ENCODE results near the gene COL18A1. TPM values are rescaled to one million over a fixed set of nuclear protein-coding genes. Genes with fewer than 3 reads are reported as not detected.
A peak's percentile ranks its signal among the peaks of the same experiment; 100 is the strongest.

COL18A1 gene
- total and polyA plus RNA-seq, 4 donors = 62.5 to 309 (median 95.0) TPM

DNA sequence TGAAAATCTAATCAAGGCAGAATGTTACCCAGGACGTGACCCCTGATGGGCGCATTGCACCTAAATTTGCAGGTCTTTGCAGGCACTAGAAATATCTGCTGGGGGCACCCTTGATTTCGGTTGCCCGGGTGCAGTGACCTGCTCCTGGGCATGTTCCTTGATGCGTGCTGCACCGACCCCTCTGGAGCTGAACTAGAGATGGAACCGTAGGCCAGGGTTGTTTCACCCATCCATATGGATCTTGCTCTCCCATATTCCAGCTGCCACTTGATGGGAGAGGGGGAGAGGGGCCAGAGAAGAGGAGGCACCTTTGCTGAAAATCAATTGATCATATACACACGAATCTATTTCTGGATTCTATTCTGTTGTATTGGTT, 8.4 kb upstream of the COL18A1 start:
- no peak overlapping the region for H3K27ac ChIP-seq (ENCODE audit: low read depth, low read length)
- no peaks in the 10 kb centered on the region for H3K27me3 ChIP-seq (ENCODE audit: control insufficient read depth, insufficient read depth, low read length)
- WGBS (ENCODE audit: insufficient coverage) = 91% methylated on average over 6 of the region's 8 CpGs
- no peaks in the 10 kb centered on the region for H3K4me1 ChIP-seq (ENCODE audit: control insufficient read depth, insufficient read depth, low read length)
- DNase-seq (ENCODE audit: low read depth in 4 of 6, low spot score in 6 of 6) = no peak
- no peaks in the 10 kb centered on the region for H3K9me3 ChIP-seq (ENCODE audit: control insufficient read depth, insufficient read depth, low read length)
- no peak overlapping the region for H3K4me3 ChIP-seq (ENCODE audit: low read depth, low read length)
- H3K36me3 ChIP-seq (ENCODE audit: control insufficient read depth, insufficient read depth, low read length) = no peaks in the 10 kb centered on the region

DNA sequence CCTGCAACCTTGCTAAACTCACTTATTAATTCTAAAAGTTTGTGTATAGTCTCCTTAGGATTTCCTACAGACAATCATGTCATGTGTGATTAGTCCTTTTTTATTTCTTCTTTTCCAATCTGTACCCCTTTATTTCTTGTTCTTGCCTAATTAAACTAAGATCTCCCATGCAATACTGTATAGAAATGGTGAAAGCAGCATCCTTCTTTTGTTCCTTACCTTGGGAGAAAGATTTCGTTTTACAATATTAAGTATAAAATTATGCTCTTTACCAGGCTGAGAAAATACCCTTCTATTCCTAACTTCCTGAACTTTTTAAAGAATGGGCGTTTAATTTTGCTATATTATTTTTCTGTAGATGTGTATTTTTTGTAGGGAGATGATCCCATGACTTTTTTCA, 7.6 kb upstream of the COL18A1 start:
- no peaks in the 10 kb centered on the region for H3K36me3 ChIP-seq (ENCODE audit: control insufficient read depth, insufficient read depth, low read length)
- H3K4me1 ChIP-seq (ENCODE audit: control insufficient read depth, insufficient read depth, low read length) = no peaks in the 10 kb centered on the region
- no peak for DNase-seq (ENCODE audit: low read depth in 4 of 6, low spot score in 6 of 6)
- H3K4me3 ChIP-seq (ENCODE audit: low read depth, low read length) = no peak overlapping the region
- H3K27me3 ChIP-seq (ENCODE audit: control insufficient read depth, insufficient read depth, low read length) = peaks cover 2% of the 10 kb centered on the region
- H3K9me3 ChIP-seq (ENCODE audit: control insufficient read depth, insufficient read depth, low read length) = no peaks in the 10 kb centered on the region
- no CpG with 5 or more reads among the region's 2 CpGs for WGBS (ENCODE audit: insufficient coverage)
- H3K27ac ChIP-seq (ENCODE audit: low read depth, low read length) = no peak overlapping the region

DNA sequence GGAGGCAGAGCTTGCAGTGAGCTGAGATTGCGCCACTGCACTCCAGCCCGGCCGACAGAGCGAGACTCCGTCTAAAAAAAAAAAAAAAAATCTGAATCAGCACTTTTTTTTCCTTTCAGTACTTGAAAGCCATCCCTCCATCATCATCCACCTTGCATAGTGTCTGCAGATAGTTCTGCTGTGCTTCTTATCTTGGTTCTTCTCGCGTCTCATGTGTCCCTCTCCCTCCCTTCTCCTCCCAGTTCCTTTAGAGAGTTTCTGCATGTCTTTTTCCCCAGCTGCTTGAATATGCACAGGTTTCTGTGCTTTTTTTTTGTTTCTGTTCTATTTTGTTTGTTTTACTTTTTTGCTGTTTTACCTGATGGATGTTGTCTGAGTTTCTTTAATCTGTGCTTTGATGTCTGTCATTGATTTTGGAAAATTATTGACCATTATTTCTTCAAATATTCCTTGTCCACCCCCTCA, 3.9 kb upstream of the COL18A1 start:
- 100% methylated on average over 5 of the region's 7 CpGs for WGBS (ENCODE audit: insufficient coverage)
- no peaks in the 10 kb centered on the region for H3K9me3 ChIP-seq (ENCODE audit: control insufficient read depth, insufficient read depth, low read length)
- no peak overlapping the region for H3K4me3 ChIP-seq (ENCODE audit: low read depth, low read length)
- no peak overlapping the region for H3K27ac ChIP-seq (ENCODE audit: low read depth, low read length)
- H3K36me3 ChIP-seq (ENCODE audit: control insufficient read depth, insufficient read depth, low read length) = no peaks in the 10 kb centered on the region
- H3K27me3 ChIP-seq (ENCODE audit: control insufficient read depth, insufficient read depth, low read length) = peaks cover 18% of the 10 kb centered on the region
- no peak for DNase-seq (ENCODE audit: low read depth in 4 of 6, low spot score in 6 of 6)
- peaks cover 13% of the 10 kb centered on the region for H3K4me1 ChIP-seq (ENCODE audit: control insufficient read depth, insufficient read depth, low read length)

DNA sequence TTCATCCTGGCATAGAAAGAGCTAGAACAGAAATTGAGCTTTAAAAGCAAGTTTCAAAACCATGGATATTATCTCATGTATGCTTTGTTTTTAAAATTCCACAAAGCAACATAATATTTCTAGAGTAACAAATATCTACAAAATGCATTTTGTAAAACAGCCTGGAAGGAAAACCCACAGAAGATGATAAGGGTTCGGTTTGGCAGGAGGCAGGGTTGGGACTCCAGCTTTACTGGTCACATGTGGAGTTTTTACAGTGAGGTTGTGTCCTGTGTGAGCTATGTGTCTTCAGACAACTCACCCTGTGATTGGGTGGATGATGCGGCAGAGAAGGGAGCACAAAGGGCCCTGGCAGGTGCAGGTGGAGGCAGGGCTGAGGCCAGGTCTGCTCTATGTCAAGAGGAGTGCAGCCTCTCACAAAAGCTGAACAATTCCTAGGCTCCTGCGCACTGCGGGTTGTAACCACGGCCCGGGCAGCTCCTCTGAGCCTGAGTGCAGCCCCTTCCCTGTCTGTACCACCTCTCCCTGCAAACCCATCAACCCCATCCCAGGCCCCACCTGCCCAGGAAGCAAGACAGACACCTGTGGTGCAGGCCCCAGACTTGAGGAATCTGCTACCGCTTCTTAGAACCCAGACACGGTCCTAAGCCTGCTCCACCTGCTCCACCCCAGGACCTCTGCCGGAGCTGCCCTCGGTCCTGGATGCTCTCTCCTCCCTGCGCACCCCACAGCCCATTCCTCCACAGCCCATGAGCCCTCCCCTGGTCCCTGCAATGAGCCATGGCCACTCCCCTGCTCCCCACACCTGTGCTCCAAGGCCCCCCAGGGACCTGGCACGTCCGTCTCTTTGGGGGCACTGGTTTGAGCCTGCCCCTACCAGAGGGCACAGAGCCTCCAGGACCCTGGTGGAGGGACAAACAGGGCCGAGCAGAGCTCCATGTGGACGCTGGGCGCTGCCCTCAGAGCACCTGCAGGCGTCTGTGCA, 2.8 kb upstream of the COL18A1 start:
- Histone ChIP-seq H3K36me3 (ENCODE audit: control insufficient read depth, insufficient read depth, low read length) (no peaks in the 10 kb centered on the region), H3K9me3 (ENCODE audit: control insufficient read depth, insufficient read depth, low read length) (no peaks in the 10 kb centered on the region), H3K27me3 (ENCODE audit: control insufficient read depth, insufficient read depth, low read length) (peaks cover 29% of the 10 kb centered on the region), H3K27ac (ENCODE audit: low read depth, low read length) (no peak overlapping the region), H3K4me3 (ENCODE audit: low read depth, low read length) (no peak overlapping the region), H3K4me1 (ENCODE audit: control insufficient read depth, insufficient read depth, low read length) (peaks cover 24% of the 10 kb centered on the region)
- 93% methylated on average over 16 of the region's 17 CpGs for WGBS (ENCODE audit: insufficient coverage)
- DNase-seq (ENCODE audit: low read depth in 4 of 6, low spot score in 6 of 6) = no peak

DNA sequence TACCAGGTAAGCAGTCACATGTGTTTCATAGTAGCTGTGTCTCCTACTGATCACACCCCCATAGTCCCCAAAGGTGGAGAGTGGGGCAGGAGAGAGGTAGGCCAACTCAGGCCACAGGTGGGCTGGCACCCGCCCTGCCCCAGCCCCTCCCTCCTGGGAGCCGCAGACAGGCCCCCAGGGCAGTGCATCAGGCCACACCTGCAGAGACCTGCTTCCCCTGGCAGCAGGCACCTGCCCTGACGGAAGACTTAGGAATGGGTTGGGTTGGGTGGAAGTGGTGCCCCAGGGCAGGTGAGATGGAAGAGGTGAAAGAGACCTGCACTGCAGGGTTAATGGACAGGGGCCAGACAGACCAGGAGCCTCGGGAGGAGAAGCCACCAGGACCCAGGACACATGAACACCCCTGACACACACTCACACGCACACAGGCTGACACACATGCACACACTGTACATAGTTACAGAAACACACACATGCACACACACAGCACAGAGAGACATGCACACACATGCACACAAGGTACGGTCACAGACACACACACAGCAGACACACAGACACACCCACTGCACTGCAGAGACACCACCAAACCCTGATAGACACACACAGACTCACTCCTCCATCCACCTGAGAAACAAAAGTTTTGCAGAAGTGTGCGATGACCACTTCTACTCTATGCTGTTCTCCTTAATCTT, 1.7 kb upstream of the COL18A1 start:
- H3K27ac ChIP-seq (ENCODE audit: low read depth, low read length) = no peak overlapping the region
- WGBS (ENCODE audit: insufficient coverage) = 93% methylated on average over 6 of the region's 7 CpGs
- peaks cover 34% of the 10 kb centered on the region for H3K4me1 ChIP-seq (ENCODE audit: control insufficient read depth, insufficient read depth, low read length)
- H3K36me3 ChIP-seq (ENCODE audit: control insufficient read depth, insufficient read depth, low read length) = peaks cover 3% of the 10 kb centered on the region
- no peaks in the 10 kb centered on the region for H3K9me3 ChIP-seq (ENCODE audit: control insufficient read depth, insufficient read depth, low read length)
- peaks cover 35% of the 10 kb centered on the region for H3K27me3 ChIP-seq (ENCODE audit: control insufficient read depth, insufficient read depth, low read length)
- no peak for DNase-seq (ENCODE audit: low read depth in 4 of 6, low spot score in 6 of 6)
- no peak overlapping the region for H3K4me3 ChIP-seq (ENCODE audit: low read depth, low read length)

DNA sequence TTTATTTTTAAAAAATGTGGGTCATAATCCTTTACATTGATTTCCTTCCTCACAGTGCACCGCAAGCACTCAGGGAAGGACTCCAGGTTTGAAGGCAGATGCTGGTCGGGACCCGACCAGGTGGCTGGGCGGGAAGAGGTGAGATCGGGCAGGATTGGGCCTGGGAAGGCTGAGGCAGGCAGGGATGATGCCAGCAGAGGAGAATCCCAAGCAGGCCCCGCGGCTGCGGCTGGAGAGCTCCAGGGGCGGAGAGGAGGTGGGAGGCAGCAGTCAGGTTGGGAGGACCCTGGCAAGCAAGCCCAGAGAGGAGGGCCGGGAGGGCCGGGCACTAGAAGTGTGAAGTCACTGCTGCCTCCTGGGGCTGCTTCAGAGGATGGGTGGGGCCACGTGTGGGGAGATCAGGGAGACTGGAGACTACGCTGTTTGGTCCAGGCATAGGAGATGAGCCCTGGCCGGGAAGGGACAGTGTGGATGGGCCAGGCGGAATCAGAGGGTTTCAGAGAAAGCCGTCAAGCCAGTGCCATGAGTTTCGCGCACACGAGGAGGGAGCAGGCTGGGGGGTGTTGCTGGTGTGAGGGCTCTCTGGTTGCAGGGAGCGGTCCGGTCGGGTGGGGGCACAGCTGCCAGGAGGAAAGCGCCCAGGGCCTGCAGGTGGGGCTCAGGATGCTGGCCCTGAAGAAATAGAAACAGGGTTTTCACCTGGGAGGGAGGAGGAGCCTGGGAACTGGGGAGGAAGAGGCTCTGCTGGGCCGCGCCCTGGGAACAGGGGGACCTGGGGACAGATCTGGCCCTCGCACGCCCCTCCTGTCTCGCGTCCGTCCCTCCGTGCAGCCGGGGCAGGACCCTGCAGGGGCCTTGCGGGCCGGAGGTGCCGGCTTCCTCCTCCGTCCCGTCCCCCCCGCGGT, 888 bp upstream of the COL18A1 start:
- 20% methylated on average over 36 of the region's 39 CpGs for WGBS (ENCODE audit: insufficient coverage)
- peaks cover 41% of the 10 kb centered on the region for H3K4me1 ChIP-seq (ENCODE audit: control insufficient read depth, insufficient read depth, low read length)
- no peaks in the 10 kb centered on the region for H3K9me3 ChIP-seq (ENCODE audit: control insufficient read depth, insufficient read depth, low read length)
- peaks cover 3% of the 10 kb centered on the region for H3K36me3 ChIP-seq (ENCODE audit: control insufficient read depth, insufficient read depth, low read length)
- H3K4me3 ChIP-seq (ENCODE audit: low read depth, low read length) = peak overlapping the region; percentile 29
- no peak overlapping the region for H3K27ac ChIP-seq (ENCODE audit: low read depth, low read length)
- H3K27me3 ChIP-seq (ENCODE audit: control insufficient read depth, insufficient read depth, low read length) = peaks cover 35% of the 10 kb centered on the region
- DNase-seq (ENCODE audit: low read depth in 4 of 6, low spot score in 6 of 6) = peak in 1 of 6 donors; percentile 42

DNA sequence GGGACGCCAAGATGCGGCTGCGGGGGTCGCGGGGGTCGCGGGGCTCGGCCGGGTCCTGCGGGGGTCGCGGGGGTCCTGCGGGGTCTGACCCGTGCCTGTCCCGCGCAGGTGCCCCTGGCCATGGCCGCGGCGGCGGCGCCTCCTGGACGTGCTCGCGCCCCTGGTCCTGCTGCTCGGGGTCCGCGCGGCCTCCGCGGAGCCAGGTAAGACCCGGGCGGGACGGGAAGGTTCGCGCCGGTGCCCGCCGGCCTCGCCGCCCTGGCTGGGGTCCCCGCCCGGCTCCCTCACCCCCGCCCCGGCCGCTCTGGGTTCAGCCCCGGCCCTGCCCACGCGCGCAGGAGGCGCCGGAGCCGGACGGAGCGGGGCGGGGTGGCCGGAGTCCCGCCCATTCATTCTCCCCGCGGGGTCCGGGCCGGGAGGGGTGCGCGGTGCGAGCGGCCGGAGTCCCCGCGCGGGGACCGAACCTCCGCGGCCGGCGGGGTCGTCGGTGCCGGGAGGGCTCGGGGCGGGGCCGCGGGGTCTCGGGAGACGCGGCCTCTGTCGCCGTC, 380 bp downstream of the COL18A1 start:
- WGBS (ENCODE audit: insufficient coverage) = under 1% methylated on average over 86 of the region's 86 CpGs
- peak in 1 of 6 donors; percentile 53 for DNase-seq (ENCODE audit: low read depth in 4 of 6, low spot score in 6 of 6)
- peaks cover 54% of the 10 kb centered on the region for H3K4me1 ChIP-seq (ENCODE audit: control insufficient read depth, insufficient read depth, low read length)
- H3K36me3 ChIP-seq (ENCODE audit: control insufficient read depth, insufficient read depth, low read length) = peaks cover 11% of the 10 kb centered on the region
- H3K9me3 ChIP-seq (ENCODE audit: control insufficient read depth, insufficient read depth, low read length) = no peaks in the 10 kb centered on the region
- H3K27me3 ChIP-seq (ENCODE audit: control insufficient read depth, insufficient read depth, low read length) = peaks cover 37% of the 10 kb centered on the region
- no peak overlapping the region for H3K27ac ChIP-seq (ENCODE audit: low read depth, low read length)
- H3K4me3 ChIP-seq (ENCODE audit: low read depth, low read length) = no peak overlapping the region

DNA sequence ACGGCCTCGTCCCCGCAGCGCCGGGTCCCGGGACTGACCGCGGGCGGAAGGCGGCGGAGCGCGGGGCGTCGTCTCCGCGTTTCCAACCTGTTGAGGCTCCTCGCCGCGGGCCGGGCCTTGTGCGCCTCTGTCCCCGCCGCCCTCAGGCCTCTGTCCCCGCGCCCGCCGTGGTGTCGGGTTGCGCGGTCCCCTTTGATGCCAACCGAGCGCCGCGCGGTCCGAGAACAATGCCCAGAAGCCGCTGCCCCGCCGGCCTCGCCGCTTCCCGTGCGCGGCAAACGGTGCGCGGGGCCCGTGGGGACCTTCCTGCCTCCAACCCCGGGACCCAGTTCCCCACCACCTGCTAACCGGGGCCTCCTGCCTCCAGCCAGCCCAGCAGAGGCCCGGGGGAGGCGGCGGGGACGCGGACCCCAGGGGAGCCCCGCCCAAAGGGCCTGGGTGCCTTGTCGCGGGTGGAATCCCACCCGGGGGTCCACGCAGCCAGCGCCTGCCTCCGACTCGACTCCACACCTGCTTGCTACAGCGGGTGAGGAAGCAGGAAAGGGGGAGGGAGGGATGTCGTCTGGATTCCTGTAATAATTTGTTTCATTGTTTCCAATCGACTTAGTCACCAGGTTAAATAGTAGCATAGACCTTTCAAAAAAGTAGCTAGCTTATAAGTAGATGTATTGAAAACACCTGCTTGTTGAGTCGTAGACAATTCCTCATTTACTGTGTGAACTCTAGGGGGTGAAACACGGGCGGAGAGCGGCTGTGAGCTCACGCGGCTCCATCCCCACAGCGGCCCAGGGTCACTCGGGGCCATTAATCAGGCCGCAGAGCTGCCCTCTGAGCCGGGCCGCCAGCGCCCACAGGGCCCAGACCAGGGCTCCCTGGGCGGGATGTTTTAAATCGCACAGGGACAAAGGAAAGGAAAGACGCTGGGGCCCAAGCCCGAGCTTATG, 1.1 kb downstream of the COL18A1 start:
- DNase-seq (ENCODE audit: low read depth in 4 of 6, low spot score in 6 of 6) = peak in 2 of 6 donors; percentile 17 to 22
- Histone ChIP-seq H3K36me3 (ENCODE audit: control insufficient read depth, insufficient read depth, low read length) (peaks cover 11% of the 10 kb centered on the region), H3K4me3 (ENCODE audit: low read depth, low read length) (peak overlapping the region; percentile 30), H3K9me3 (ENCODE audit: control insufficient read depth, insufficient read depth, low read length) (no peaks in the 10 kb centered on the region), H3K4me1 (ENCODE audit: control insufficient read depth, insufficient read depth, low read length) (peaks cover 62% of the 10 kb centered on the region), H3K27me3 (ENCODE audit: control insufficient read depth, insufficient read depth, low read length) (peaks cover 37% of the 10 kb centered on the region), H3K27ac (ENCODE audit: low read depth, low read length) (peak overlapping the region; percentile 35)
- WGBS (ENCODE audit: insufficient coverage) = 12% methylated on average over 78 of the region's 83 CpGs

All from spinal cord (tissue), 10 donors.